ENCODE data around the gene PDZD2. TPM values are rescaled to one million over a fixed set of nuclear protein-coding genes. Genes with fewer than 3 reads are reported as not detected.

PDZD2 gene
- total and polyA plus RNA-seq, 12 donors, result 2.2 to 10.3 (median 5.0) TPM

- intact Hi-C loops (cut with DNase I), result loop anchor here in 1 of 2 donors (10.0 kb wide), 1 partner anchor 46 kb away; no protein-coding TSS in a partner anchor
- no peaks in the 10 kb centered on the region for H3K27me3 ChIP-seq
- no peak for TF ChIP-seq POLR2A (IDR thresholded peaks at IDR 0.05)
- no peak for TF ChIP-seq CTCF (IDR thresholded peaks at IDR 0.05)
- H3K36me3 ChIP-seq (replicated peaks in 1 of 2), result no peaks in the 10 kb centered on the region
- H3K9me3 ChIP-seq (replicated peaks in 1 of 3), result peaks cover 0 to 8% (median 0%) of the 10 kb centered on the region in 3 donors
- 91 to 95% (median 93%) methylated on average over 6 of the region's 6 CpGs for WGBS, 4 donors
- no peak overlapping the region for H3K4me3 ChIP-seq
- no peak overlapping the region for H3K27ac ChIP-seq
- peaks cover 21 to 78% of the 10 kb centered on the region in 2 donors for H3K4me1 ChIP-seq (replicated peaks in 1 of 2)
- no peak for DNase-seq
These were observed 512.3 kb downstream of the PDZD2 start for GRCh38 chr5:32151198-32151597.

DNA sequence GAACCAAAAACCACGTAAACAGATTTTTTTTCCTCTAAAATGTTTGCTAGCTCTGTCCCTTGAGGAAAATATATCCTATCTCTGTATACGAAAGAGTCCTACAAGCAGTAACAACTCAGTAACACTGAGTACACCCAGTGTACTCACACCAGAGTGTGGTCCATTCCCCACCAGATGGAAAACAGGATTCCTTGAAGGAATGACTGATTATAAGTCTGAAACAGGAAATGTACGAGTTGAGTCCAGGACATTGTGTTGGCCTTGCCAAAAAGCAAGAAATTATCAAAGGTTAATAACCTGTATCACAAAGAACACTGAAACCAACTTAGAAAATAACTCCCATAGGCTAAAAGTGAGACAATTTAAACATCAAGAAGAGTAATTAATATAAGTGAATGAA is 514.8 kb downstream of the PDZD2 start:
- TF ChIP-seq CTCF (IDR thresholded peaks at IDR 0.05) (no peak), POLR2A (IDR thresholded peaks at IDR 0.05) (no peak)
- peaks cover 0 to 8% (median 0%) of the 10 kb centered on the region in 3 donors for H3K9me3 ChIP-seq (replicated peaks in 1 of 3)
- H3K27me3 ChIP-seq, result no peaks in the 10 kb centered on the region
- intact Hi-C loops (cut with DNase I), result loop anchor here in 1 of 2 donors (10.0 kb wide), 1 partner anchor 49 kb away; no protein-coding TSS in a partner anchor
- 41 to 50% (median 45%) methylated on average over 3 of the region's 3 CpGs for WGBS, 4 donors
- no peaks in the 10 kb centered on the region for H3K36me3 ChIP-seq (replicated peaks in 1 of 2)
- no peak for DNase-seq
- H3K27ac ChIP-seq, result no peak overlapping the region
- H3K4me1 ChIP-seq (replicated peaks in 1 of 2), result peaks cover 22 to 69% of the 10 kb centered on the region in 2 donors
- H3K4me3 ChIP-seq, result no peak overlapping the region

DNA sequence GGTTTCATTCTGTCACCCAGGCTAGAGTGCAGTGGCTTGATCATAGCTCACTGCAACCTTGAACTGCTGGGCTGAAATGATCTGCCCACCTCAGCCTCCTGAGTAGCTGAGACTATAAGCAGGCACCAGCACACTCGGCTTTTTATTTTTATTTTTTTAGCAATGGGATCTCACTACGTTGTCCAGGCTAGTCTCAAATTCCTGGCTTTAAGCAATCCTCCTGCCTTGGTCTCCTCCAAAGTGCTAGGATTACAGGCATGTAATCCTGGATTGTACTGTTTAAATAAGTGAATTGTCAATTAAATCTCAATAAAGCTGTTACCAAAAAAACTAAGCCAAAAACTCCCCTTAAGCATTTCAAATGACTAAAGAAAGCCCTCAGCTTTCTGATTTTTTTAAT is 516.3 kb downstream of the PDZD2 start:
- no peak for TF ChIP-seq CTCF (IDR thresholded peaks at IDR 0.05)
- no peak for TF ChIP-seq POLR2A (IDR thresholded peaks at IDR 0.05)
- H3K4me1 ChIP-seq (replicated peaks in 1 of 2), result peaks cover 37 to 72% of the 10 kb centered on the region in 2 donors
- H3K36me3 ChIP-seq (replicated peaks in 1 of 2), result no peaks in the 10 kb centered on the region
- H3K9me3 ChIP-seq (replicated peaks in 1 of 3), result peaks cover 0 to 5% (median 0%) of the 10 kb centered on the region in 3 donors
- DNase-seq, result no peak
- H3K27ac ChIP-seq, result no peak overlapping the region
- H3K4me3 ChIP-seq, result no peak overlapping the region
- no peaks in the 10 kb centered on the region for H3K27me3 ChIP-seq
- WGBS, 4 donors, result 51 to 66% (median 59%) methylated on average over 2 of the region's 2 CpGs
- intact Hi-C loops (cut with DNase I), result loop anchor here in 1 of 2 donors (10.0 kb wide), 1 partner anchor 50 kb away; no protein-coding TSS in a partner anchor

- Histone ChIP-seq H3K36me3 (replicated peaks in 1 of 2) (no peaks in the 10 kb centered on the region), H3K4me3 (no peak overlapping the region), H3K4me1 (replicated peaks in 1 of 2) (peaks cover 39 to 63% of the 10 kb centered on the region in 2 donors), H3K9me3 (replicated peaks in 1 of 3) (no peaks in the 10 kb centered on the region), H3K27me3 (no peaks in the 10 kb centered on the region), H3K27ac (no peak overlapping the region)
- TF ChIP-seq POLR2A (IDR thresholded peaks at IDR 0.05), result no peak
- intact Hi-C loops (cut with DNase I), result loop anchor here in 1 of 2 donors (10.0 kb wide), 1 partner anchor 52 kb away; no protein-coding TSS in a partner anchor
- no peak for DNase-seq
- 90 to 93% (median 92%) methylated on average over 9 of the region's 9 CpGs for WGBS, 4 donors
These were observed 517.7 kb downstream of the PDZD2 start for GRCh38 chr5:32156635-32157034.

DNA sequence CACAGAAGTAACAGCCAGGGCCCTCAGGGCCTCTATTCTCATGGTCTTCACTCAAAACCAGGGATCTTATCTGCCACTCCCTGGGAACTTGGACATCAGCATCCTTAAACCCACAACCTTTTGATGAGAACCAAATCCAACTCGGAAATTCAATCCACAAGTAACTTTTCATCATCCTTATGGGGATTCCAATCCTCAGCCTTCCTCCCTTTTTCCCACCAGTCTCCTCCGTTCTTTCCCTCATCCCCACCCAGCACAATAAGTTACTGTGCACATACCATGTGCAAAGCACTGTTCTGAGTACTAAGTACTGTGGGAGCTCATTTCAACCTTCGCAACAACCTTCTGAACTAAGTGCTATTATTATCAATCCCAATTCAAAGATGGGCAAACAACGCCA is 518.1 kb downstream of the PDZD2 start:
- DNase-seq, result no peak
- intact Hi-C loops (cut with DNase I), result loop anchor here in 1 of 2 donors (10.0 kb wide), 1 partner anchor 52 kb away; no protein-coding TSS in a partner anchor
- Histone ChIP-seq H3K9me3 (replicated peaks in 1 of 3) (no peaks in the 10 kb centered on the region), H3K4me1 (replicated peaks in 1 of 2) (peaks cover 39 to 61% of the 10 kb centered on the region in 2 donors), H3K27ac (no peak overlapping the region), H3K4me3 (no peak overlapping the region), H3K36me3 (replicated peaks in 1 of 2) (no peaks in the 10 kb centered on the region), H3K27me3 (no peaks in the 10 kb centered on the region)
- 87 to 92% (median 90%) methylated on average over 4 of the region's 4 CpGs for WGBS, 4 donors
- TF ChIP-seq POLR2A (IDR thresholded peaks at IDR 0.05) (no peak), CTCF (IDR thresholded peaks at IDR 0.05) (no peak)
